Measurements from ENCODE around the gene CEACAM5. TPM values are rescaled to one million over a fixed set of nuclear protein-coding genes. Genes with fewer than 3 reads are reported as not detected.

Gene CEACAM5
- not detected for total RNA-seq (2013)
- polyA plus RNA-seq: not detected
- polyA minus RNA-seq: not detected in 2 replicates
- total RNA-seq: 0 to 1.8 (median 0.08) reads per million in 11 experiments

- 100% methylated on average over 1 of the region's 4 CpGs for WGBS (ENCODE audit: insufficient coverage)
- no peak for DNase-seq
- Histone ChIP-seq H3K4me1 (ENCODE audit: control insufficient read depth in 1 of 2, insufficient read depth in 2 of 2, low read length in 2 of 2) (peaks cover 0 to 3% of the 10 kb centered on the region in 2 donors), H3K36me3 (replicated peaks in 1 of 2; ENCODE audit: control insufficient read depth in 1 of 2, insufficient read depth in 2 of 2, low read length in 2 of 2) (no peaks in the 10 kb centered on the region), H3K27me3 (ENCODE audit: control insufficient read depth in 2 of 2, insufficient read depth in 2 of 2, low read length in 2 of 2) (peaks cover 0 to 4% of the 10 kb centered on the region in 2 donors), H3K9me3 (replicated peaks in 1 of 2; ENCODE audit: control insufficient read depth in 1 of 2, insufficient read depth in 1 of 2, low read length in 2 of 2) (no peaks in the 10 kb centered on the region), H3K9ac (ENCODE audit: insufficient read depth, low read length, poor library complexity, severe bottlenecking) (no peak within 1 kb of the TSS), H3K79me2 (ENCODE audit: insufficient read depth, low read length) (no peaks in the 10 kb centered on the region), H3K4me2 (replicated peaks; ENCODE audit: extremely low read depth, low read length, poor library complexity, severe bottlenecking) (no peak within 1 kb of the TSS), H4K20me1 (ENCODE audit: insufficient read depth, low read length) (no peaks in the 10 kb centered on the region), H2AFZ (ENCODE audit: insufficient read depth, low read depth, low read length, poor library complexity, severe bottlenecking) (no peak within 1 kb of the TSS), H3K27ac (ENCODE audit: low read depth in 1 of 2, low read length in 2 of 2) (no peak within 1 kb of the TSS), H3K4me3 (replicated peaks in 1 of 3; ENCODE audit: low read depth in 2 of 3, low read length in 3 of 3) (no peak within 1 kb of the TSS)
- H3K4me3 Mint-ChIP-seq: no peak within 1 kb of the TSS
- no peak within 1 kb of the TSS for H3K27ac Mint-ChIP-seq
- no peak for TF ChIP-seq CTCF (IDR thresholded peaks at IDR 0.05)
- H3K27me3 Mint-ChIP-seq (ENCODE audit: low read depth in 3 of 3): peaks cover 13 to 27% (median 21%) of the 10 kb centered on the region in 3 donors
- no peaks in the 10 kb centered on the region for H3K36me3 Mint-ChIP-seq
- peaks cover 5% of the 10 kb centered on the region for H3K4me1 Mint-ChIP-seq
- intact Hi-C loops (cut with micrococcal nuclease): loop anchor here in 1 of 2 donors (5.0 kb wide), 1 partner anchor 39 kb away; no protein-coding TSS in a partner anchor
- no peaks in the 10 kb centered on the region for H3K9me3 Mint-ChIP-seq
Measured at GRCh38 chr19:41708481-41708880, at the start of gene CEACAM5. CEACAM5 (plus strand) TSS chr19:41708626; CDS start chr19:41708732, 106 bp downstream.

GRCh38 chr19:41666075-41666474, 42.4 kb upstream of the CEACAM5 start:
- Histone ChIP-seq H3K4me3 (replicated peaks in 1 of 3; ENCODE audit: low read depth in 2 of 3, low read length in 3 of 3) (no peak overlapping the region), H3K4me2 (replicated peaks; ENCODE audit: extremely low read depth, low read length, poor library complexity, severe bottlenecking) (no peak overlapping the region), H3K27ac (ENCODE audit: low read depth in 1 of 2, low read length in 2 of 2) (no peak overlapping the region), H3K27me3 (ENCODE audit: control insufficient read depth in 2 of 2, insufficient read depth in 2 of 2, low read length in 2 of 2) (peaks cover 12% of the 10 kb centered on the region in 2 donors), H2AFZ (ENCODE audit: insufficient read depth, low read depth, low read length, poor library complexity, severe bottlenecking) (no peak overlapping the region), H3K4me1 (ENCODE audit: control insufficient read depth in 1 of 2, insufficient read depth in 2 of 2, low read length in 2 of 2) (no peaks in the 10 kb centered on the region), H3K36me3 (replicated peaks in 1 of 2; ENCODE audit: control insufficient read depth in 1 of 2, insufficient read depth in 2 of 2, low read length in 2 of 2) (no peaks in the 10 kb centered on the region), H3K9me3 (replicated peaks in 1 of 2; ENCODE audit: control insufficient read depth in 1 of 2, insufficient read depth in 1 of 2, low read length in 2 of 2) (peaks cover 17 to 39% of the 10 kb centered on the region in 2 donors), H4K20me1 (ENCODE audit: insufficient read depth, low read length) (no peaks in the 10 kb centered on the region), H3K9ac (ENCODE audit: insufficient read depth, low read length, poor library complexity, severe bottlenecking) (no peak overlapping the region), H3K79me2 (ENCODE audit: insufficient read depth, low read length) (no peaks in the 10 kb centered on the region)
- no peak for DNase-seq
- Mint-ChIP-seq H3K27ac (no peak overlapping the region), H3K4me1 (no peaks in the 10 kb centered on the region), H3K36me3 (no peaks in the 10 kb centered on the region), H3K9me3 (peaks cover 17 to 49% (median 37%) of the 10 kb centered on the region in 7 donors), H3K27me3 (ENCODE audit: low read depth in 3 of 3) (peaks cover 6 to 42% (median 15%) of the 10 kb centered on the region in 3 donors), H3K4me3 (no peak overlapping the region)
- intact Hi-C loops (cut with micrococcal nuclease): no loop called here
- no peak for TF ChIP-seq CTCF (IDR thresholded peaks at IDR 0.05)
- WGBS (ENCODE audit: insufficient coverage): 80% methylated on average over 1 of the region's 2 CpGs
